ENCODE data around the gene ZNF770.

GRCh38 chr15:34988027-34988902 lies at the start of gene ZNF770:
- no peak for TF ChIP-seq CTCF (IDR thresholded peaks at IDR 0.05)
- TF ChIP-seq REST (IDR thresholded peaks at IDR 0.05; ENCODE audit: insufficient read depth in 1 of 2, low read depth in 2 of 2, low read length in 1 of 2), result no peak
- TF ChIP-seq SIN3A (IDR thresholded peaks at IDR 0.05; ENCODE audit: borderline replicate concordance, insufficient read depth, low read depth, low read length), result no peak; the same call in none of the 2 replicates
